ENCODE measurements around the gene PTK7.

GRCh38 chr6:43077981-43078511, 1.9 kb downstream of the PTK7 start:
- no peak for TF ChIP-seq EZH2 (IDR thresholded peaks at IDR 0.05; ENCODE audit: borderline replicate concordance, low read depth, low read length, severe bottlenecking)
- no peak for TF ChIP-seq POLR2A (IDR thresholded peaks at IDR 0.05; ENCODE audit: low read depth, low read length)
- TF ChIP-seq, protein P1, sequence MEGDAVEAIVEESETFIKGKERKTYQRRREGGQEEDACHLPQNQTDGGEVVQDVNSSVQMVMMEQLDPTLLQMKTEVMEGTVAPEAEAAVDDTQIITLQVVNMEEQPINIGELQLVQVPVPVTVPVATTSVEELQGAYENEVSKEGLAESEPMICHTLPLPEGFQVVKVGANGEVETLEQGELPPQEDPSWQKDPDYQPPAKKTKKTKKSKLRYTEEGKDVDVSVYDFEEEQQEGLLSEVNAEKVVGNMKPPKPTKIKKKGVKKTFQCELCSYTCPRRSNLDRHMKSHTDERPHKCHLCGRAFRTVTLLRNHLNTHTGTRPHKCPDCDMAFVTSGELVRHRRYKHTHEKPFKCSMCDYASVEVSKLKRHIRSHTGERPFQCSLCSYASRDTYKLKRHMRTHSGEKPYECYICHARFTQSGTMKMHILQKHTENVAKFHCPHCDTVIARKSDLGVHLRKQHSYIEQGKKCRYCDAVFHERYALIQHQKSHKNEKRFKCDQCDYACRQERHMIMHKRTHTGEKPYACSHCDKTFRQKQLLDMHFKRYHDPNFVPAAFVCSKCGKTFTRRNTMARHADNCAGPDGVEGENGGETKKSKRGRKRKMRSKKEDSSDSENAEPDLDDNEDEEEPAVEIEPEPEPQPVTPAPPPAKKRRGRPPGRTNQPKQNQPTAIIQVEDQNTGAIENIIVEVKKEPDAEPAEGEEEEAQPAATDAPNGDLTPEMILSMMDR (IDR thresholded peaks at IDR 0.05; ENCODE audit: extremely low read depth in 1 of 2, insufficient read depth in 1 of 2, low read depth in 1 of 2, low read length in 2 of 2) = no peak
- TF ChIP-seq POLR2AphosphoS5 (IDR thresholded peaks at IDR 0.05; ENCODE audit: insufficient read depth, low read depth, low read length) = no peak
- no peak for TF ChIP-seq JUN (IDR thresholded peaks at IDR 0.05; ENCODE audit: borderline replicate concordance, insufficient read depth, insufficient read length, low read depth)
